ENCODE measurements around the gene GPRIN1. TPM values are rescaled to one million over a fixed set of nuclear protein-coding genes. Genes with fewer than 3 reads are reported as not detected.
A peak's percentile ranks its signal among the peaks of the same experiment; 100 is the strongest.
"Not testable (repeated sequence)": the region's sequence is repeated elsewhere in the genome, so short reads cannot be mapped to it uniquely, and the experiment has no call there.

Gene GPRIN1
- total RNA-seq, 2 experiments from 2014 or later: 4.5 to 5.3 TPM

- POLR2A ChIA-PET: no interaction called here
- CTCF ChIA-PET: interaction anchor here (2.8 kb wide), 1 partner anchor 20 kb away, joined by 9 read pairs; no protein-coding TSS in a partner anchor
- Mint-ChIP-seq H3K4me3 (no peak overlapping the region), H3K27me3 (no peaks in the 10 kb centered on the region), H3K4me1 (ENCODE audit: low read depth) (peaks cover 45% of the 10 kb centered on the region), H3K27ac (peak overlapping the region; percentile 38), H3K9me3 (no peaks in the 10 kb centered on the region), H3K36me3 (no peaks in the 10 kb centered on the region)
- intact Hi-C loops (cut with micrococcal nuclease): no loop called here
- peak; percentile 50 for DNase-seq
Measured at GRCh38 chr5:176553260-176554085, 56.5 kb downstream of the GPRIN1 start.

DNA sequence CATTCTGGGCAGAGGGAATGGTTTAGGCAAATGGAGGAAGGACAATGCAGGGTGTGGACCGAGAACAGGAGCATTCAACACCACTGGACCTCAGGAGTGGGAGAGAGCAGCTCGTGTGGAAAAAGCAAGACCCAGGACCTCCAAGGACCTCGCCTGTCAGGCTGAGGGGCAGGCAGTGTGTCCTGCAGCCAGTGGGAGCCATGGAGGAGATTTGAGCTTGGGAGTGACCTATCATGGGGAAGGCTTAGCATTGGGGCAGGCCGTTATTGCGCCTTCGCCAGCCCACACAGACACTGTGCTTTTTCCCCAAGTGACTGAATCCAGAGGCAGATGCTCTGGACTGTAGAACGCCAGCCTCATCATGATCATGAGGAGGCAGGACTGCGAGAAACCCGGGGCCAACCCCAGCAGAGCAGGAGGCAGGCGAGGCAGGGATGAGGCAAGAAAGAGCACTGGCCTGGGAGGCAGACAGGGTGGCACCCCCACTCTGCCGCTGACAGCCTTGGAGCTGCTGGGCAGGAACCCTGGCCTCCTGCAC is 57.6 kb downstream of the GPRIN1 start:
- DNase-seq: no peak
- no peak overlapping the region for H3K27ac Mint-ChIP-seq
- no peaks in the 10 kb centered on the region for H3K9me3 Mint-ChIP-seq
- H3K4me1 Mint-ChIP-seq (ENCODE audit: low read depth): peaks cover 53% of the 10 kb centered on the region
- intact Hi-C loops (cut with micrococcal nuclease): no loop called here
- no peaks in the 10 kb centered on the region for H3K36me3 Mint-ChIP-seq
- no peak overlapping the region for H3K4me3 Mint-ChIP-seq
- ChIA-PET POLR2A (no interaction called here), CTCF (interaction anchor here (0.7 kb wide), 1 partner anchor 9 kb away, joined by 3 read pairs; no protein-coding TSS in a partner anchor)
- no peaks in the 10 kb centered on the region for H3K27me3 Mint-ChIP-seq

DNA sequence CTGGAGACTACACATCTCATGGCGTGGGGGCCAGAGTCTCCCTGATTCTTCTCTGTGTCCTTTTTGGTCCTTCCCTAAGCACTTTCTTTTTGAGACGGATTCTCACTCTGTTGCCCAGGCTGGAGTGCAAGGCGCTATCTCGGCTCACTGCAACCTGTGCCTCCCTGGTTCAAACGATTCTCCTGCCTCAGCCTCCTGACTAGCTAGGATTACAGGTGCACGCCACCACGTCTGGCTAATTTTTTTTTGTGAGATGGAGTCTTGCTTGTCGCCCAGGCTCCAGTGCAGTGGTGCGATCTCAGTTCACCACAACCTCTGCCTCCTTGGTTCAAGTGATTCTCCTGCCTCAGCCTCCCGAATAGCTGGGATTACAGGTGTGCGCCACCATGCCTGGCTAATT is 59.0 kb downstream of the GPRIN1 start:
- intact Hi-C loops (cut with micrococcal nuclease); H3K27me3 Mint-ChIP-seq; H3K36me3 Mint-ChIP-seq; H3K9me3 Mint-ChIP-seq; H3K27ac Mint-ChIP-seq; DNase-seq: not testable (repeated sequence)
- ChIA-PET POLR2A (interaction anchor here (1.3 kb wide), 1 partner anchor 13 kb away, joined by 5 read pairs; the partner anchor contains the start of gene RNF44), CTCF (interaction anchor here (0.8 kb wide), 1 partner anchor 13 kb away, joined by 4 read pairs; no protein-coding TSS in a partner anchor)
- Mint-ChIP-seq H3K4me1 (ENCODE audit: low read depth) (peaks cover 54% of the 10 kb centered on the region), H3K4me3 (peak overlapping the region; percentile 58)

GRCh38 chr5:176550275-176550831 is 59.6 kb downstream of the GPRIN1 start:
- peak overlapping the region; percentile 58 for H3K4me3 Mint-ChIP-seq
- H3K27me3 Mint-ChIP-seq: no peaks in the 10 kb centered on the region
- ChIA-PET POLR2A (interaction anchor here (1.3 kb wide), 1 partner anchor 13 kb away, joined by 5 read pairs; the partner anchor contains the start of gene RNF44), CTCF (interaction anchor here (0.8 to 0.9 kb wide), 2 partner anchors 12 to 46 kb away, joined by 4 to 5 read pairs; no protein-coding TSS in a partner anchor)
- no peaks in the 10 kb centered on the region for H3K36me3 Mint-ChIP-seq
- no peak for DNase-seq
- intact Hi-C loops (cut with micrococcal nuclease): no loop called here
- H3K27ac Mint-ChIP-seq: peak overlapping the region; percentile 46
- H3K9me3 Mint-ChIP-seq: no peaks in the 10 kb centered on the region
- peaks cover 54% of the 10 kb centered on the region for H3K4me1 Mint-ChIP-seq (ENCODE audit: low read depth)

GRCh38 chr5:176549871-176550270 is 60.1 kb downstream of the GPRIN1 start:
- H3K27ac Mint-ChIP-seq: no peak overlapping the region
- no peak for DNase-seq
- ChIA-PET POLR2A (no interaction called here), CTCF (interaction anchor here (0.9 kb wide), 1 partner anchor 47 kb away, joined by 5 read pairs; no protein-coding TSS in a partner anchor)
- H3K4me3 Mint-ChIP-seq: peak overlapping the region; percentile 58
- intact Hi-C loops (cut with micrococcal nuclease): no loop called here
- no peaks in the 10 kb centered on the region for H3K9me3 Mint-ChIP-seq
- H3K36me3 Mint-ChIP-seq: no peaks in the 10 kb centered on the region
- H3K27me3 Mint-ChIP-seq: no peaks in the 10 kb centered on the region
- peaks cover 54% of the 10 kb centered on the region for H3K4me1 Mint-ChIP-seq (ENCODE audit: low read depth)

DNA sequence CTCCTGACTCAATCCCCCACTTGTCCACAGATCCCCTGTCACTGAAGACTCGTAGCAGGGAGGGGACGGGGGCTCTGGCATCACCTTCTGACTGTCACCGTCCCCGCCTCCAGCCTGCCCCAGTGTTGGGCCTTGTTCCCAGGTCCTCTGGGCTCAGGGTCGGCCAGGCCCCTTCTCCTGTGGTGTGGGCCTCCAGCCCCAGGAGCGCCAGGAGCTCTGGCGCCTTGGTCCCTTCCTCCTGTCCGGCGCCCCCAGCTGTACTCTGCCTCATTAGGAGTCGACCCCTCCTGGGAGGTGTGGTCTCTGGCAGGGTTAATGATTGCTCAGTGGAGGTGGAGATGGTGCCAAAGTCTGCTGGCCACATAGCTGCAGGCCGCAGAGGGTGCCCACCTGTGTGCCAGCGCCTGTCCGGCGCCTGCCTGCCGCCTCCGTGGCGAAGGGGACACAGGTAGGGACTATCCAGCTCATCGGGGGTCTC is 61.0 kb downstream of the GPRIN1 start, which contains the start of gene CDHR2:
Gene CDHR2, plus strand, starts transcription at position 376 of the 478 bp plus-strand sequence. CDS start 16,011 bp downstream, outside the sequence.
- no peak for DNase-seq
- intact Hi-C loops (cut with micrococcal nuclease): no loop called here
- no peaks in the 10 kb centered on the region for H3K36me3 Mint-ChIP-seq
- peak within 1 kb of the TSS; percentile 58 for H3K4me3 Mint-ChIP-seq
- H3K27ac Mint-ChIP-seq: peak within 1 kb of the TSS; percentile 79
- CTCF ChIA-PET: no interaction called here
- H3K27me3 Mint-ChIP-seq: no peaks in the 10 kb centered on the region
- POLR2A ChIA-PET: no interaction called here
- peaks cover 57% of the 10 kb centered on the region for H3K4me1 Mint-ChIP-seq (ENCODE audit: low read depth)
- H3K9me3 Mint-ChIP-seq: no peaks in the 10 kb centered on the region

GRCh38 chr5:176547802-176548201 is 62.2 kb downstream of the GPRIN1 start:
- POLR2A ChIA-PET: interaction anchor here (1.0 to 1.2 kb wide), 2 partner anchors 11 to 12 kb away, joined by 3 to 4 read pairs; partner anchors contain the start of gene RNF44
- DNase-seq: peak; percentile 65

More at GRCh38 chr5:176547802-176548201, 62.2 kb downstream of the GPRIN1 start:
- Mint-ChIP-seq H3K36me3 (no peaks in the 10 kb centered on the region), H3K4me3 (no peak overlapping the region), H3K27ac (peak overlapping the region; percentile 79), H3K9me3 (no peaks in the 10 kb centered on the region), H3K4me1 (ENCODE audit: low read depth) (peaks cover 46% of the 10 kb centered on the region), H3K27me3 (no peaks in the 10 kb centered on the region)
- CTCF ChIA-PET: interaction anchor here (1.0 to 1.6 kb wide), 2 partner anchors 100 to 131 kb away, joined by 3 to 7 read pairs; partner anchors contain the start of gene CLTB
- intact Hi-C loops (cut with micrococcal nuclease): no loop called here

Small RNA genes within 50 kb of the gene (microRNA-seq; reads per million reads assigned to microRNA genes)
- gene MIR4281 (ENCODE audit: borderline microRNAs expressed, borderline number of aligned reads, borderline replicate concordance): not detected

Other genes starting within 250 kb of the GPRIN1 start
- 10 to 100 TPM; 35.3 to 40.3 TPM for gene KIAA1191, start 248.4 kb downstream of the GPRIN1 start, total RNA-seq
- gene ARL10, start 244.7 kb downstream of the GPRIN1 start, total RNA-seq: 10 to 100 TPM in 1 of 2 experiments, 1 to 10 TPM in 1; 9.3 to 12.2 TPM
- 10 to 100 TPM; 52.5 to 57.6 TPM for gene NOP16, start 221.6 kb downstream of the GPRIN1 start, total RNA-seq
- 100 to 1,000 TPM; 112 to 119 TPM for gene HIGD2A, start 221.4 kb downstream of the GPRIN1 start, total RNA-seq
- 10 to 100 TPM; 51.5 to 57.0 TPM for gene CLTB, start 193.6 kb downstream of the GPRIN1 start, total RNA-seq
- gene FAF2, start 161.8 kb downstream of the GPRIN1 start, total RNA-seq: 10 to 100 TPM; 34.4 to 34.6 TPM
- 10 to 100 TPM; 61.9 to 68.1 TPM for gene RNF44, start 72.8 kb downstream of the GPRIN1 start, total RNA-seq
- under 1 TPM; 0.36 to 0.38 TPM for gene CDHR2, start 60.8 kb downstream of the GPRIN1 start, total RNA-seq
- under 1 TPM in 1 of 2 experiments, not detected in 1; 0.31 TPM for gene SNCB, start 20.4 kb upstream of the GPRIN1 start, total RNA-seq
- not detected for gene EIF4E1B, start 20.5 kb upstream of the GPRIN1 start, total RNA-seq
- gene TSPAN17, start 37.3 kb upstream of the GPRIN1 start, total RNA-seq: 10 to 100 TPM; 25.2 to 25.3 TPM
- not detected for gene UNC5A, start 200.4 kb upstream of the GPRIN1 start, total RNA-seq

Data from activated CD4-positive, alpha-beta memory T cell treated with anti-CD3 and anti-CD28 coated beads for 36 hours (primary cell).